Measurements from ENCODE around the gene FAM131B.
"Not testable (repeated sequence)": the region's sequence is repeated elsewhere in the genome, so short reads cannot be mapped to it uniquely, and the experiment has no call there.

The FAM131B gene

GRCh38 chr7:143394777-143395176, 32.3 kb upstream of the FAM131B start:
- DNase-seq = no peak

DNA sequence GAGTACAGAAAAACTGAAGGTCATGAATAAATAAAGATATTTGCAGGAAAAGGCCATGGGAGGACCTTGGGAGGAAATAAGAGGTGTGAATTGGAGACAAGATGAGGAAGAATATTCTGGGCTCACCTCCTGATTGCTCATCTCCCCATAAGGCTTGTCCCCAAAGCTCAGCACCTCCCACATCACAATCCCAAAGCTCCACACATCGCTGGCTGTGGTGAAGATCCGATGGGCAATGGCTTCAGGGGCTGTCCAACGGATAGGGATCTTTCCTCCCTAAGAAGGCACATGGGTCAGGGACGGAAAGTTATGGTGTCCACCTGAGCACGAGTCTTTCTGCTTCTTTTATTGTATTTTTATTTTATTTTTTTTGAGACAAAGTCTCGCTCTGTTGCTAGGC, 31.6 kb upstream of the FAM131B start:
- DNase-seq = no peak

GRCh38 chr7:143393267-143394041, 30.9 kb upstream of the FAM131B start:
- no peak for DNase-seq

DNA sequence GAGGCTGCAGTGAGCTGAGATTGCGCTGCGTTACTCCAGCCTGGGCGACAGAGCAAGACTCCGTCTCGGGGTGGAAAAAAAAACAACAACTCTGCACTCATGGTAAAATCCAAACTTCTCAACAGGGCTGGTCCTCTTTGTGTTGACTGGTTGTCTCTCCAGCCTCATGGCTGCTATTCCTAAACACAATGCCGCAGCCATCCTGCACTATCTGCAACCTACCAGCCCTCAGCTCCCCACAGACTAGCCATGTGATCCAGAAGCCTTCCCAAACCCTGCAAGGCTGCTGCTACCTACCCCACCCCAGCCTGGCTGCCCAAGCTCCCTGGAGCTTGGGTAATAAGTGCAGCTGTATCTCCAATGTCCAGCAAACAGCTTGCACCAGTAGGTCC, 30.4 kb upstream of the FAM131B start:
- no peak for DNase-seq

GRCh38 chr7:143392427-143392826, 29.9 kb upstream of the FAM131B start:
- not testable (repeated sequence) for DNase-seq

DNA sequence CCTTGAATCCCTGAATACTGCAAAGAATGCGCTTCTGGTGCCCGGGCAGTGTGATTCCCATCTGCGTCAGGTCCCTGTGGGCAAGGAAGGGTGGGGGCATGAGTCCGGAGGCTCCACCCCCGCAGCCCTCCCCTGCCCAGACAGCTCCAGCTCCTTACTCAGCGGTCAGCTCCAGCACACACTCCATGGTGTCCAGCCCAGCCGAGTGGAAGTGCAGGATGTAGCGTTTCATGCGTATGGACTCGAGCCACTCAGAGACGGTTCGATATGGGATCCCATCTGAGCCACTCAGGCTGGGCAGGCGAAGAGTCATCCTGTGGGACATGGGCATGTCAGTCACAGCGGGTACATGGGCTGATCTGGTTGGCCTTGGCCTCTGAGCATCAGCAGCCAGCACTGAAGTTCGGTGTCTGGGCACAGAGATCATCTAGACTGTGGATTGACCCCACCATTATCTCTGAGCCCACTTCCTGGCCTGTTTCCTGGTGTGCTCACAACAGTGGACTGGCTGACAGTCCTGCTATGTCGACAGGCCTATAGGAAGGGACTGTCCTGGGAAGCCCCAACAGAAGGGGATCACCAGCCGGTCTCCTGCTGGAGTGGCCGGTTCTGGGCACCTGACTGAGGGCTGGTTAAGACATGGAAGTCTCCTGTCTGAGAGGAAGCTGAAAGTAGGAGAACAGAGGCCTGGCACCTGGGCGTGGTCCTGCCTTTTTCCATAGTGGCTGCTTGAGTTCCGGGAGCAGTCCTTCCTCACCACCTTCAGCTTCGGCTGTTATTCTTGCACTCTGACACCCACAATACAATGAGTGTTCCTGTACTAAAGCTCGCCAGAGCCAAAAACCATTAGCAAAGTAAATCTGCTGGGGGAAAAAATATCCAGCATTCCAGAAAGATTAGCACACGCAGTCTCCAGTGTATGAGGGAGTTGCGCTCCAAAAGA, 29.2 kb upstream of the FAM131B start:
- no peak for DNase-seq

- no peak for DNase-seq
Measured at GRCh38 chr7:143390773-143391317, 28.3 kb upstream of the FAM131B start.

DNA sequence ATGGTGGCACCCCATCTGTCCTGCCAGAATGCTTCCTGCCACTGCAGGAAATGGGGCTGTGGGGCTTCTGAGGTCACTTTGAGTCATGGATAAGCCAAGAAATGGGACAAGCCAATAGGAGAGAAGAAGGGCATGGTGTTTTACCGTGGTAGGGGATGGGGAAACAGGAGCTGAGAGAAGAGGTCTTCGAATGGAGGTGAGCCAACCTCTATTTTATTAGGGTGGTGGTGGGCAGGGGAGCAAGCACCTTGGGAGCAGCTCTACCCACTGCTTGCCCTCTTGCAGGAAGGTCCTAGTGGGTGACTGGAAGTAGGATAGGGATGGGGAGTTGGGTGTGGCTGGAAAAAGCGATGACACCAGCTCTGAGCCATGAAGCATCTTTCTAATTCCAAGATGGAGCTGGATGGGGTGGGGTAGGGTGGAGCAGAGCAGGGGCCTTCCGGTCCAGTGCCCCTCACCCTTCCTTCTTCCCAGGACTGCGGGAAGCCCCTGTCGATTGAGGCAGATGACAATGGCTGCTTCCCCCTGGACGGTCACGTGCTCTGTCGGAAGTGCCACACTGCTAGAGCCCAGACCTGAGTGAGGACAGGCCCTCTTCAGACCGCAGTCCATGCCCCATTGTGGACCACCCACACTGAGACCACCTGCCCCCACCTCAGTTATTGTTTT, 27.7 kb upstream of the FAM131B start:
- DNase-seq = no peak

- no peak for DNase-seq
Measured at GRCh38 chr7:143389316-143390103, 27.0 kb upstream of the FAM131B start.

- no peak for DNase-seq
Measured at GRCh38 chr7:143388491-143389101, 26.1 kb upstream of the FAM131B start.

- DNase-seq = no peak
Measured at GRCh38 chr7:143388051-143388450, 25.5 kb upstream of the FAM131B start.

- no peak for DNase-seq
Measured at GRCh38 chr7:143387156-143387975, 24.9 kb upstream of the FAM131B start.

DNA sequence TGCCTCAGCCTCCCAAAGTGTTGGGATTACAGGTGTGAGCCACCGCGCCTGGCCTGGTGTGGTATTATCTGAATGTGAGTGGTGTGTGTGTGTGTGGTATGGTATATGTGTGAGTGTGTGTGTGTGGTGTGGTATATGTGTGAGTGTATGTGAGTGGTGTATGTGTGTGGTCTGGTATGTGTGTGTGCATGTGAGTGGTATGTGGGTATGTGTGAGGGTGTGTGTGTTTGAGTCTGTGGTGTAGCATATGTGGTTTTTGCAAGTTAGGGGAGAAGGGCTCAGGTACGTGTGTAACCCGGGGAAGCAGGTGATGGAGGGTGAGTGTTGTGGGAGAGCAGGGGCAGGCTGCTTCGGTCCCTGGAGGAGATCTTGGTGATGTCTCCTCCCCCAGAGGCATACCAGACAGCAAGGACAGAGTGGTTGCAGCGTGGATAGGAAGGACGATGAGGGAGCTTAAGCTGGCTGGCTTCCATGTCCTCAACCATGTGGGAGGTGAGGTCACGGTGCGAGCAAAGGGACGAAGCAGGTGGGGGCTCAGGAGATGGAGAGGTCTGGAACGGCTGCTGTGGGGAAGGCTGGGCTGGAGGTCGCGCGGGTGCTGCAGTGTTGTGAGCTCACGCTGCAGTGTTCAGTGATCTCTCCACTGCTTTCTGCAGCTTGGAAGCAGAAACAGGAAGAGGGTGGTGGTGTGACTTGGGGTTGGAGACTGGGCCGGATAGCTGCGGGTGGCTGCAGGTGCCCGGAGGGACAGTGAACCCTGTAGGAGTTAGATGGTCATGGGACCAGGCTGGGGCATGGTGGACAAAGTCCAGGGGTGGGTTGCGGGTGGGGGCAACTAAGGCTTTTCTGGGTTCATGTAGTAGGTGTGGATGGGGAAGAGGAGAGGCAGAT, 23.6 kb upstream of the FAM131B start:
- DNase-seq = no peak

DNA sequence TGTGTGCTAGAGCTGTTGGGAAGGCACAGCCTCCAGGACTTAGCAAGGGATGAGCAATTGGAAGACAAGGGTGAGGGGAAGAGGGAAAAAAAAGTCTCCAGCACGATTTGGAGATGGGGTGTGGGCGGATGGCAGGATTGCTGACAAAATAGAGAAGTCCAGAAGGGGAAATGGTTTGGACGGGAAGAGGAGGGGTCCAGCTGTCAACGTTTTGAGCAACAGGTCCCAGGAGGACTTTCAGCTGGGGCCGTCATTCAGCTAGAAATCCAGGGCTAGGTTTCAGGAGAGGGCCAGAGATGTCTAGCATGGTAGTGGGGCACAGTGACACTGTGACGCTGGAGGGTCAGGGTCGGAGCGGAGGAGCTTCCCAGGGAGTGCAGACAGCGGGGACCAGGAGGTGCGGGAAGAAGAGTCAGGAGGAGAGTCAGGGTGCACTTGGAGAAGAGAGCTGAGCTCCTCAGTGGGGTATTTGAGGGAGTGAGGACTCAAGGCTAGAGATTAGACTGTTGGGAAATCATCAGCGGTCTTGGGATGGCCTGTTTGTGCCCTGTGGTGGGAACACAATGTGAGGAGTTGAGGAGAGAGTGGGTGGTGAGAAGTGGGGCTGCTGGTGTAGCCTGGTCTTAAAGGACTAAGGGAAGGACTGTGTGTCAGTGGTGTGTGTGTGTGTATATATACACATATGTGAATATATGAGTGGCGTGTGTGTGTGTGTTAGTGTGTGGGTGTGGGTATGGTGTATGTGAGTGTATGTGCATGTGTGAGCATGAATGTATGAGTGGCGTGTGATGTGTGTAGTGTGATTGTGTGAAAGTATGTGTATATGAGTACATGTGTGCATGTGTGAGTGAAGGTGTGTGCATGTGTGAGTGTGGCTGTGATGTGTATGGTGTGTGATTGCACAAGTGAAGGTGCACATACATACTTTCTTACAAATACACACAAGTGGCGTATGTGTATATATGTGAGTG, 22.4 kb upstream of the FAM131B start:
- no peak for DNase-seq

- no peak for DNase-seq
Measured at GRCh38 chr7:143384148-143384547, 21.6 kb upstream of the FAM131B start.

DNA sequence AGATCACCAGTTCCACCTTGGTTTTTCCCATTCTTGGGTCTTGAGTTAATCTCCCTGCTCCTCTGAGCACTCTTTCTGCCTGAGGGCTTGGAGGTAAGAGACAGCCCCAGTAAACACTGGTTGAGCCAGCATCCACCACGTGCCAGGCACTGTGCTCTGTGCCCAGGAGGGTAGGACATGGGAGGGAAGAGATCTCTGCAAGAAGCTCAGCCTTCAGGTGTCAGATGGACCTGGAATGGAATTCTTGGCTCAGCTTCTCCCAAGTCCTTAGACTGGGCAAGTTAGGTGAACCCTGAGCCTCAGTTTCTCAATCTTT, 21.1 kb upstream of the FAM131B start:
- DNase-seq = no peak

- no peak for DNase-seq
Measured at GRCh38 chr7:143382791-143383641, 20.5 kb upstream of the FAM131B start.

All from activated naive CD4-positive, alpha-beta T cell treated with Interleukin-2 at 50 U/mL for 16 hours (primary cell).